ENCODE measurements around the gene GNG7.

- TF ChIP-seq CTCF (IDR thresholded peaks at IDR 0.05) (no peak), POLR2AphosphoS5 (IDR thresholded peaks at IDR 0.05) (no peak), POLR2A (IDR thresholded peaks at IDR 0.05) (no peak)
Measured at GRCh38 chr19:2561895-2562294, 140.6 kb downstream of the GNG7 start.
